ENCODE data around the gene DUSP9. TPM values are rescaled to one million over a fixed set of nuclear protein-coding genes. Genes with fewer than 3 reads are reported as not detected.
A peak's percentile ranks its signal among the peaks of the same experiment; 100 is the strongest.

Gene DUSP9
- total RNA-seq, 1 experiment from 2014 or later, result 2.4 TPM

DNA sequence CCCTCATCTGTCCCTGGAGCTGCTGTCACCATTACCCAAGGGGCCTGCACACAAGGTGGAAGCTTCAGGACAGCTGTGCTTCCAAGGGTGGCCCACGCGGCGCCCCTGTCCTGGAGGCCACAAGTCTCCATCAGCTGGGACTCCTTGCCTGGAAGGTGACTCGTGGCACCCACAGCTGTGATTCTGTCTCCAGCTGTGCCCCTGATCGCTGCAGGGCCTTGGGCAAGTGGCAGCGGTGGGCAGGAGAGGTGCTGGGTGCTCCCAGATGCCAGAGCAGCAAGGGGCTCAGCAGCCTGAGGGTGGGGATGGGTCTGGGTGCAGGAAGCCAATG lies 9.0 kb upstream of the DUSP9 start:
- Histone ChIP-seq H3T11ph (ENCODE audit: low read length) (no peak overlapping the region), H2BK20ac (ENCODE audit: low read depth, low read length, poor library complexity, severe bottlenecking) (no peak overlapping the region), H3K23me2 (ENCODE audit: insufficient read length, low read depth, low read length, poor library complexity, severe bottlenecking) (peaks cover 2% of the 10 kb centered on the region), H4K20me1 (ENCODE audit: control insufficient read depth, insufficient read depth, insufficient read length) (peaks cover 2% of the 10 kb centered on the region), H2AFZ (ENCODE audit: low read length) (no peak overlapping the region), H3K79me1 (ENCODE audit: insufficient read depth, low read depth, low read length, poor library complexity, severe bottlenecking) (no peaks in the 10 kb centered on the region), H3K4me1 (ENCODE audit: insufficient read depth, low read length) (no peaks in the 10 kb centered on the region), H2BK12ac (ENCODE audit: insufficient read length, low read depth, low read length) (no peak overlapping the region), H4K8ac (replicated peaks; ENCODE audit: insufficient read length, low read depth, low read length) (no peak overlapping the region), H3K56ac (ENCODE audit: insufficient read length, low read depth, low read length) (no peak overlapping the region), H3K9me3 (ENCODE audit: control insufficient read depth, low read depth, low read length) (peaks cover 33% of the 10 kb centered on the region), H3K4ac (ENCODE audit: low read depth, low read length) (no peak overlapping the region), H2BK15ac (ENCODE audit: low read depth, low read length) (no peak overlapping the region), H3K23ac (ENCODE audit: insufficient read length, low read depth, low read length) (no peak overlapping the region), H3K9ac (ENCODE audit: extremely low read depth, insufficient read length, low read length) (no peak overlapping the region), H3K79me2 (ENCODE audit: insufficient read depth, low read length) (no peaks in the 10 kb centered on the region), H3K4me2 (ENCODE audit: insufficient read depth, insufficient read length, low read length) (no peak overlapping the region), H4K5ac (ENCODE audit: insufficient read length, low read depth, low read length) (no peak overlapping the region), H2BK5ac (ENCODE audit: insufficient read length, low read length) (no peak overlapping the region), H3K18ac (ENCODE audit: insufficient read length, low read depth, low read length) (no peak overlapping the region), H4K91ac (ENCODE audit: insufficient read length, low read depth, low read length) (no peak overlapping the region), H3K27me3 (ENCODE audit: insufficient read depth, low read length) (peaks cover 10% of the 10 kb centered on the region), H2BK120ac (ENCODE audit: low read depth, low read length, poor library complexity, severe bottlenecking) (no peak overlapping the region), H2AK5ac (ENCODE audit: insufficient read length, low read length) (no peak overlapping the region), H3K27ac (ENCODE audit: insufficient read length, low read depth, low read length) (no peak overlapping the region), H3K14ac (ENCODE audit: insufficient read depth, low read length) (no peak overlapping the region)
- Mint-ChIP-seq H3K9me3 (peaks cover 44 to 77% of the 10 kb centered on the region in 2 experiments), H3K27me3 (ENCODE audit: low read depth) (peaks cover 41% of the 10 kb centered on the region), H3K36me3 (ENCODE audit: insufficient read depth in 1 of 3, low read depth in 3 of 3) (peaks cover 0 to 14% (median 2%) of the 10 kb centered on the region in 3 experiments; a peak in 4 of 7 replicates), H3K27ac (no peak overlapping the region), H3K4me3 (no peak overlapping the region), H3K4me1 (peaks cover 8 to 11% of the 10 kb centered on the region in 2 experiments; a peak in 3 of 4 replicates)
- peak; percentile 20 for DNase-seq
- WGBS (ENCODE audit: extremely low coverage, insufficient read length, low lambda C conversion rate), result no CpG with 5 or more reads among the region's 6 CpGs
- TF ChIP-seq, protein P1, sequence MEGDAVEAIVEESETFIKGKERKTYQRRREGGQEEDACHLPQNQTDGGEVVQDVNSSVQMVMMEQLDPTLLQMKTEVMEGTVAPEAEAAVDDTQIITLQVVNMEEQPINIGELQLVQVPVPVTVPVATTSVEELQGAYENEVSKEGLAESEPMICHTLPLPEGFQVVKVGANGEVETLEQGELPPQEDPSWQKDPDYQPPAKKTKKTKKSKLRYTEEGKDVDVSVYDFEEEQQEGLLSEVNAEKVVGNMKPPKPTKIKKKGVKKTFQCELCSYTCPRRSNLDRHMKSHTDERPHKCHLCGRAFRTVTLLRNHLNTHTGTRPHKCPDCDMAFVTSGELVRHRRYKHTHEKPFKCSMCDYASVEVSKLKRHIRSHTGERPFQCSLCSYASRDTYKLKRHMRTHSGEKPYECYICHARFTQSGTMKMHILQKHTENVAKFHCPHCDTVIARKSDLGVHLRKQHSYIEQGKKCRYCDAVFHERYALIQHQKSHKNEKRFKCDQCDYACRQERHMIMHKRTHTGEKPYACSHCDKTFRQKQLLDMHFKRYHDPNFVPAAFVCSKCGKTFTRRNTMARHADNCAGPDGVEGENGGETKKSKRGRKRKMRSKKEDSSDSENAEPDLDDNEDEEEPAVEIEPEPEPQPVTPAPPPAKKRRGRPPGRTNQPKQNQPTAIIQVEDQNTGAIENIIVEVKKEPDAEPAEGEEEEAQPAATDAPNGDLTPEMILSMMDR (conservative IDR thresholded peaks at IDR 0.05), result no peak
